Measurements from ENCODE around the gene PRDM11.

GRCh38 chr11:45266676-45267020 is 120.2 kb downstream of the PRDM11 start:
- TF ChIP-seq, protein P1, sequence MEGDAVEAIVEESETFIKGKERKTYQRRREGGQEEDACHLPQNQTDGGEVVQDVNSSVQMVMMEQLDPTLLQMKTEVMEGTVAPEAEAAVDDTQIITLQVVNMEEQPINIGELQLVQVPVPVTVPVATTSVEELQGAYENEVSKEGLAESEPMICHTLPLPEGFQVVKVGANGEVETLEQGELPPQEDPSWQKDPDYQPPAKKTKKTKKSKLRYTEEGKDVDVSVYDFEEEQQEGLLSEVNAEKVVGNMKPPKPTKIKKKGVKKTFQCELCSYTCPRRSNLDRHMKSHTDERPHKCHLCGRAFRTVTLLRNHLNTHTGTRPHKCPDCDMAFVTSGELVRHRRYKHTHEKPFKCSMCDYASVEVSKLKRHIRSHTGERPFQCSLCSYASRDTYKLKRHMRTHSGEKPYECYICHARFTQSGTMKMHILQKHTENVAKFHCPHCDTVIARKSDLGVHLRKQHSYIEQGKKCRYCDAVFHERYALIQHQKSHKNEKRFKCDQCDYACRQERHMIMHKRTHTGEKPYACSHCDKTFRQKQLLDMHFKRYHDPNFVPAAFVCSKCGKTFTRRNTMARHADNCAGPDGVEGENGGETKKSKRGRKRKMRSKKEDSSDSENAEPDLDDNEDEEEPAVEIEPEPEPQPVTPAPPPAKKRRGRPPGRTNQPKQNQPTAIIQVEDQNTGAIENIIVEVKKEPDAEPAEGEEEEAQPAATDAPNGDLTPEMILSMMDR (conservative IDR thresholded peaks at IDR 0.05), result no peak
- no peak for TF ChIP-seq EZH2 (IDR thresholded peaks at IDR 0.05; ENCODE audit: low read depth)

Data from PC-9 (cell line).